GM23248 (cell line): ENCODE data around the gene DPP6. TPM values are rescaled to one million over a fixed set of nuclear protein-coding genes. Genes with fewer than 3 reads are reported as not detected.

ENCODE experiments used
- DNase-seq: peaks from one replicate; pipeline ENCODE4 v3.0.0-alpha.2; 2015
- H2AFZ ChIP-seq: fragments of 200-600 bp; sonication (generic); 2 replicates; pipeline ENCODE4 v1.6.1; 2016; ENCODE audit warnings: antibody characterized with exemption
- H3F3A ChIP-seq: fragments of 200-600 bp; sonication (generic); 2 replicates; pipeline ENCODE4 v1.6.1; 2016; ENCODE audit warnings: mild to moderate bottlenecking, antibody characterized with exemption, mixed run types; ENCODE audit not compliant: insufficient read depth
- H3K27ac ChIP-seq: fragments of 200-600 bp; sonication (generic); 2 replicates; pipeline ENCODE4 v1.5.1; 2016; ENCODE audit warnings: mild to moderate bottlenecking
- H3K27me3 ChIP-seq: fragments of 200-600 bp; sonication (generic); replicated peaks from 2 replicates; pipeline ENCODE4 v1.6.1; 2016; ENCODE audit warnings: mild to moderate bottlenecking; ENCODE audit not compliant: insufficient read depth
- H3K36me3 ChIP-seq: fragments of 200-600 bp; sonication (generic); 2 replicates; pipeline ENCODE4 v1.6.1; 2016; ENCODE audit warnings: low read depth, mild to moderate bottlenecking
- H3K4me1 ChIP-seq: fragments of 200-600 bp; sonication (generic); 2 replicates; pipeline ENCODE4 v1.6.1; 2016; ENCODE audit warnings: mild to moderate bottlenecking; ENCODE audit not compliant: insufficient read depth
- H3K4me2 ChIP-seq: fragments of 200-600 bp; sonication (generic); one replicate; pipeline ENCODE4 v1.6.1; 2016; ENCODE audit warnings: mild to moderate bottlenecking; ENCODE audit not compliant: unreplicated experiment
- H3K4me3 ChIP-seq: fragments of 200-600 bp; sonication (generic); 2 replicates; pipeline ENCODE4 v1.5.1; 2016; ENCODE audit warnings: mild to moderate bottlenecking
- H3K79me2 ChIP-seq: fragments of 200-600 bp; sonication (generic); 2 replicates; pipeline ENCODE4 v1.6.1; 2016; ENCODE audit warnings: mild to moderate bottlenecking; ENCODE audit not compliant: insufficient read depth
- H3K9ac ChIP-seq: fragments of 200-600 bp; sonication (generic); 2 replicates; pipeline ENCODE4 v1.6.1; 2016; ENCODE audit warnings: mild to moderate bottlenecking
- H3K9me2 ChIP-seq: fragments of 200-600 bp; sonication (generic); 2 replicates; pipeline ENCODE4 v1.6.1; 2016; ENCODE audit warnings: mixed run types, mild to moderate bottlenecking, moderate library complexity; ENCODE audit not compliant: insufficient read depth
- H3K9me3 ChIP-seq: fragments of 200-600 bp; sonication (generic); one replicate; pipeline ENCODE4 v1.6.1; 2017; ENCODE audit warnings: low read depth
- H4K20me1 ChIP-seq: fragments of 200-600 bp; sonication (generic); 2 replicates; pipeline ENCODE4 v1.6.0; 2016; ENCODE audit not compliant: insufficient read depth
- EZH2 ChIP-seq: fragments of 200-600 bp; sonication (generic); IDR thresholded peaks from 2 replicates; pipeline ENCODE4 v1.6.1; 2018; ENCODE audit warnings: antibody characterized with exemption, mild to moderate bottlenecking; ENCODE audit not compliant: insufficient read depth, poor library complexity, severe bottlenecking
- EZH2phosphoT487 ChIP-seq: fragments of 200-600 bp; sonication (generic); IDR thresholded peaks from 2 replicates; pipeline ENCODE4 v1.6.1; 2018; ENCODE audit warnings: antibody characterized with exemption, moderate library complexity, mild to moderate bottlenecking, low read depth; ENCODE audit not compliant: insufficient read depth
- WGBS, 2 experiments: methylation state at CpG; one replicate each; pipeline ENCODE4 v1.1.6; 2015 to 2017; ENCODE audit warnings: low lambda C conversion rate in 2 of 2, low coverage in 1 of 2; ENCODE audit errors: missing lambda C conversion rate in 2 of 2; 5-methylcytosine and 5-hydroxymethylcytosine counted together
- in situ Hi-C: fragments of 300-500 bp; cut with MboI; formaldehyde crosslinking; loops from 2 replicates; pipeline ENCODE4 v1.15.0; 2020
- polyA plus RNA-seq: library from polyadenylated mRNA; unstranded; fragments of >200 nt; fragmentation: Nextera tagmentation; extraction: Ambion mirVana; gene quantifications from 2 replicates; pipeline ENCODE4 v1.2.1, GENCODE V29; 2016
- total RNA-seq: library from RNA; depleted of rRNA; stranded (reverse); fragments of >200 nt; shearing (Covaris generic); gene quantifications from 2 replicates; pipeline ENCODE4 v1.2.3, GENCODE V29; 2014

Gene DPP6
- total and polyA plus RNA-seq, 2 experiments from 2014 or later = not detected

DNA sequence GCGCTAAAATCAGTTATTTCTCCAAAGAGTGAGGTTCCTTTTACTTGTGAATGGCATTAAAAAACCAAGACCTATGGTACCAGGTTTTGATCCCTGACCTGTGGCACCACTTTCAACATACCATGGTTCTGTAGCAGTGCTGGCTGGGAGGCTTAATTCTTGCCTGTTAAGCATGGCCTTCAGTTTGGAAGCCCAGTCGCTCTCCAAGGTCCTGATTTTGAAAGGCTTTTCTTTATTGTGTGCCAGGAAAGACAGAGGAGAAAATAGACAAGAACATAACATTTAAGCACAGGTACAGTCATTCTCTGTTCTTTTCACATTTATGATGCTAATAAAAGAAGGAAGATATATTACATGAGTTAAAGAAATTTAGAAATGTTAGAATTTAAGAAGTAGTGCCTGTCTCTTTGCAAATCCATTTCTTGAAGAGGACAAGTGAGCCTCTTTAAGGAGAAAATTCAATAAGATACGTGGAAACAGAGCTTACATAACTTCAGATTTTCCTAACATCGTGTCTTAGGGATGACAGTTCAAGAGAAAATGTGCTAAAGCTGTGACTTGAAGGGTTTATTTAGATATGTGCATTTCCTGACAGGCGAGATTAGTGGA is 357.6 kb downstream of the DPP6 start:
- Histone ChIP-seq H3K4me2 (no peak overlapping the region), H3K4me3 (no peak overlapping the region), H3K4me1 (no peaks in the 10 kb centered on the region), H3K9ac (no peak overlapping the region), H2AFZ (no peak overlapping the region), H3K27me3 (no peaks in the 10 kb centered on the region), H3K9me2 (no peaks in the 10 kb centered on the region), H3K27ac (no peak overlapping the region), H3F3A (no peaks in the 10 kb centered on the region), H3K79me2 (no peaks in the 10 kb centered on the region), H3K36me3 (no peaks in the 10 kb centered on the region), H3K9me3 (no peaks in the 10 kb centered on the region), H4K20me1 (no peaks in the 10 kb centered on the region)
- TF ChIP-seq EZH2phosphoT487 = no peak
- TF ChIP-seq EZH2 = no peak
- WGBS, 2 experiments = 5 to 10% methylated on average over 5 of the region's 5 CpGs
- in situ Hi-C loops = no loop called here
- peak; percentile 23 for DNase-seq

- Histone ChIP-seq H3F3A (no peaks in the 10 kb centered on the region), H3K79me2 (no peaks in the 10 kb centered on the region), H3K4me1 (no peaks in the 10 kb centered on the region), H3K9me2 (no peaks in the 10 kb centered on the region), H3K9me3 (no peaks in the 10 kb centered on the region), H3K9ac (no peak overlapping the region), H3K27me3 (no peaks in the 10 kb centered on the region), H3K36me3 (no peaks in the 10 kb centered on the region), H3K4me3 (no peak overlapping the region), H3K27ac (no peak overlapping the region), H4K20me1 (no peaks in the 10 kb centered on the region), H3K4me2 (no peak overlapping the region), H2AFZ (no peak overlapping the region)
- TF ChIP-seq EZH2phosphoT487 (no peak), EZH2 (no peak)
- DNase-seq = no peak
- 39% methylated on average over 2 of the region's 2 CpGs for WGBS, 2 experiments
- in situ Hi-C loops = no loop called here
Measured at GRCh38 chr7:154412105-154412504, 359.9 kb downstream of the DPP6 start.

GRCh38 chr7:154415709-154416399 is 363.7 kb downstream of the DPP6 start:
- no peaks in the 10 kb centered on the region for H4K20me1 ChIP-seq
- TF ChIP-seq EZH2 (no peak), EZH2phosphoT487 (no peak)
- no peak for DNase-seq
- 26 to 27% methylated on average over 6 of the region's 6 CpGs for whole genome bisulfite sequencing, 2 experiments
- H3K4me1 ChIP-seq = no peaks in the 10 kb centered on the region
- in situ Hi-C loops = no loop called here
- H2AFZ ChIP-seq = no peak overlapping the region
- no peak overlapping the region for H3K4me3 ChIP-seq
- no peaks in the 10 kb centered on the region for H3K9me3 ChIP-seq
- no peak overlapping the region for H3K4me2 ChIP-seq
- H3K9me2 ChIP-seq = no peaks in the 10 kb centered on the region
- H3K79me2 ChIP-seq = no peaks in the 10 kb centered on the region
- no peaks in the 10 kb centered on the region for H3K27me3 ChIP-seq
- H3K27ac ChIP-seq = no peak overlapping the region
- no peaks in the 10 kb centered on the region for H3K36me3 ChIP-seq
- H3K9ac ChIP-seq = no peak overlapping the region
- no peaks in the 10 kb centered on the region for H3F3A ChIP-seq

- no peak overlapping the region for H3K4me2 ChIP-seq
- H4K20me1 ChIP-seq = no peaks in the 10 kb centered on the region
- H3K79me2 ChIP-seq = no peaks in the 10 kb centered on the region
- TF ChIP-seq EZH2 = no peak
- no peak for TF ChIP-seq EZH2phosphoT487
- no peaks in the 10 kb centered on the region for H3K27me3 ChIP-seq
- WGBS, 2 experiments = 7 to 8% methylated on average over 6 of the region's 6 CpGs
- H3K4me3 ChIP-seq = no peak overlapping the region
- H3F3A ChIP-seq = no peaks in the 10 kb centered on the region
- H3K27ac ChIP-seq = no peak overlapping the region
- no peak overlapping the region for H3K9ac ChIP-seq
- H3K9me2 ChIP-seq = no peaks in the 10 kb centered on the region
- no peaks in the 10 kb centered on the region for H3K4me1 ChIP-seq
- no peak for DNase-seq
- H3K36me3 ChIP-seq = no peaks in the 10 kb centered on the region
- no peak overlapping the region for H2AFZ ChIP-seq
- in situ Hi-C loops = no loop called here
- no peaks in the 10 kb centered on the region for H3K9me3 ChIP-seq
Measured at GRCh38 chr7:154416714-154417113, 364.5 kb downstream of the DPP6 start.
